Fibroblast of lung (primary cell): ENCODE measurements around the gene KCNK18.

ENCODE experiments used
- EZH2 ChIP-seq: IDR thresholded peaks from 2 replicates; pipeline ENCODE4 v1.5.1; 2012; ENCODE audit warnings: low read length, control low read depth, mild to moderate bottlenecking; ENCODE audit errors: missing control alignments
- TF ChIP-seq, protein P1 (sequence below), 2 donors: IDR thresholded peaks in 1 of 2; conservative IDR thresholded peaks in 1 of 2; 1 replicate in 1 of 2; 2 replicates in 1 of 2; pipeline ENCODE4 v1.5.1; 2011 to 2012; ENCODE audit warnings: low read length in 2 of 2, control low read depth in 1 of 2, inconsistent platforms in 1 of 2, low read depth in 1 of 2, mild to moderate bottlenecking in 1 of 2

- no peak for TF ChIP-seq EZH2
- TF ChIP-seq, protein P1, sequence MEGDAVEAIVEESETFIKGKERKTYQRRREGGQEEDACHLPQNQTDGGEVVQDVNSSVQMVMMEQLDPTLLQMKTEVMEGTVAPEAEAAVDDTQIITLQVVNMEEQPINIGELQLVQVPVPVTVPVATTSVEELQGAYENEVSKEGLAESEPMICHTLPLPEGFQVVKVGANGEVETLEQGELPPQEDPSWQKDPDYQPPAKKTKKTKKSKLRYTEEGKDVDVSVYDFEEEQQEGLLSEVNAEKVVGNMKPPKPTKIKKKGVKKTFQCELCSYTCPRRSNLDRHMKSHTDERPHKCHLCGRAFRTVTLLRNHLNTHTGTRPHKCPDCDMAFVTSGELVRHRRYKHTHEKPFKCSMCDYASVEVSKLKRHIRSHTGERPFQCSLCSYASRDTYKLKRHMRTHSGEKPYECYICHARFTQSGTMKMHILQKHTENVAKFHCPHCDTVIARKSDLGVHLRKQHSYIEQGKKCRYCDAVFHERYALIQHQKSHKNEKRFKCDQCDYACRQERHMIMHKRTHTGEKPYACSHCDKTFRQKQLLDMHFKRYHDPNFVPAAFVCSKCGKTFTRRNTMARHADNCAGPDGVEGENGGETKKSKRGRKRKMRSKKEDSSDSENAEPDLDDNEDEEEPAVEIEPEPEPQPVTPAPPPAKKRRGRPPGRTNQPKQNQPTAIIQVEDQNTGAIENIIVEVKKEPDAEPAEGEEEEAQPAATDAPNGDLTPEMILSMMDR (conservative IDR thresholded peaks at IDR 0.05 in 1 of 2, IDR thresholded peaks at IDR 0.05 in 1 of 2; ENCODE audit: low read depth in 1 of 2, low read length in 2 of 2) = no peak
Measured at GRCh38 chr10:117189557-117189956, 7.7 kb upstream of the KCNK18 start.
